HG03460 (cell line): ENCODE data around the gene PRKCZ.

ENCODE experiments used
- ATAC-seq: cut with Tn5 transposase; IDR thresholded peaks from one replicate; pipeline ENCODE4 v1.9.1; 2021; ENCODE audit not compliant: unreplicated experiment

Gene PRKCZ

DNA sequence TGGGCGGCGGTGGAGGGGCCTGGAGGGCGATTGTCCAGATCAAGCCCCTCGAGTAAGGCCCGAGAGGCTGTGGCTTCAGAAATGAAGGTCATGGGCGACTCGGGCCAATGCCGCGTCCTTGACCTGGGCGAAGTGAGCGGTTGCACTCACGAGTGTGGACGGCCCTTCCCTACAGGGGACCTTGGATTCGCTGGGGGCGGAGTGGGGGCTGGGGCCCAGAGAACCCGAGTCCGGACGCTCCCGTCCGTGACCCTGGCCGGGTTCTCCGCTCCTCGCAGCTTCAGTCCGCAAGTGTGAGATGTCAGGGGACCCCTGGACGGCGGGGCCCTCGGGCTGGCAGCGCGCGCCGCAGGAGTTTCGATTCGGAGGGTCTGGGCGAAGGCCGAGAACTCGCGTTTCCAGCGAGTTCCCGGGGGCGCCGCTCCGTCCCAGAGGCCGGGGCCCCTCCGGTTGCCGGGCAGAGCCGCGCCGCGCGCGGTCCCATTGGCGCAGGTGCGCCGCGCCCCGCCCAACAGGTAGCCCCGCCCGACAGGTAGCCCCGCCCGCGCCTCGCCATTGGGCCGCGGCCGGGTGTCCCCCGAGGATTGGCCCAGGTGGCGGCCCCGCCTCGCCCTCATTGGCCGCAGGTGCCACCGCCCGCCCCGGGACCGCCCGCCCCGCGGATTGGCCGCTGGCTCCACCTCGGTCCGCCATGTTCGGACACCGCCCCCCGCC, at the start of gene PRKCZ:
Gene PRKCZ, plus strand, starts transcription at position 694 of the 714 bp plus-strand sequence. CDS start 220 bp downstream, outside the sequence.
- ATAC-seq, result no peak

DNA sequence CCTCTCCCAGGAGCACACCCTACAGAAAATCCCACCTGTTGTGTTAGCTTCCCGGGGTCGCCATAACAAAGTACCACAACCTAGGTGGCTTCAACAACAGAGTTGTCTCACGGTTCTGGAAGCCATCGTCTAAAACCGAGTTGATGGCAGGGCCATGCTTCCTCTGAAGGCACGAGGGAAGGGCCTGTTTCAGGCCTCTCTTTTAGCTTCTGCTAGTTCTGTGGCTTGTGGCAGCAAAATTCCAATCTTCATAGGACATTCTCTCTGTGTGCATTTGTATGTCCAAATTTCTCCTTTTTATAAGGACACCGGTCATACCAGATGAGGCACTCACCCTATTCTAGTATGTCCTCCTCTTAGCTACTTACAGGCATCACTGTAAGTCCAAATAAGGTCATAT, 49.8 kb upstream of the PRKCZ start:
- ATAC-seq, result no peak

DNA sequence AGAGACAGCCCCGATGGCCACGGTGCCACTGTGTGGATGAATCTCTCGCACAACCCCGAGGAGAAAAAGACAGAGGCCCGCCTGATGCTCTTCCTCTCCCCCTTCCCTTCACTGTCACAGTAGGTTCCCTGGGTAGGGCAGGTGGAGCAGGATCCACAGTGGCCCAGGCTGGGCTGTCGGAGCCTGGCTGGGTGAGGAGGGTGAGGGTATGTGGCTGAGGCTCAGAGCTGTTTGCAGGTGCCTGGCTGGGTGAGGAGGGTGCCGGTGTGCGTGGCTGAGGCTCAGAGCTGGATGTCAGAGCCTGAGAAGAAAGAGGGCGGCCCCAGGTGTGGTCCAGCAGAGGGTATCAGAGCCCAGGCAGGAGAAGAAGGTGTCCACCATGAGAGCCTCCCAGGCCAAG, 49.4 kb upstream of the PRKCZ start:
- no peak for ATAC-seq

DNA sequence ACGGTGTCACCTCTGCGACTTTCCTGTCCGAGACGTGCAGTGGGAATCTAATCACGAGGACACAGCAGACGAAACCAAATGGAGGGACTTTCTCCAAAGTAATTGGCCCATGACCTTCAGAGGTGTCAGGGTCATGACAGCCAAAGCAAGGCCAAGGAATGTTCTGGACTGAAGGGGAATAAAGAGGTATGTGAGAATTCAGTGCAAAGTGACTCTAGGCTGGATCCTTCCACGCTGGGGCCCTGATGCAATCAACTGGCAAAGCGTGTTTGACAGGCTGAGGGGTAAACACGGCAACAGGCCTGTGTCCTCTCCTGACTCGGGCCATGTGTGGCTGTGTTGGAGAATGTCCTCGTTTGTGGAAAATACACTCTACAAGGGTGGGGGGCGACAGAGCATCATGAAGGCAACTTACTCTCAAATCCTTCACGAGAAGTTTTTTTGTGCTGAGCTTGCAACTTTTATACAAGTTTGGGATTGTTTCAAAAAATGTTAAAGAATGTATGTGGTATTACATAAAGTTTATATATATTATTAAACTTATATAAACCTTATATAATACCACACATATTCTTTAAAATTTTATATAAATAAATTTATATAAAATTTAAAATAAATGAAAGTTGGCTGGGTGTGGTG, 48.3 kb upstream of the PRKCZ start:
- no peak for ATAC-seq

DNA sequence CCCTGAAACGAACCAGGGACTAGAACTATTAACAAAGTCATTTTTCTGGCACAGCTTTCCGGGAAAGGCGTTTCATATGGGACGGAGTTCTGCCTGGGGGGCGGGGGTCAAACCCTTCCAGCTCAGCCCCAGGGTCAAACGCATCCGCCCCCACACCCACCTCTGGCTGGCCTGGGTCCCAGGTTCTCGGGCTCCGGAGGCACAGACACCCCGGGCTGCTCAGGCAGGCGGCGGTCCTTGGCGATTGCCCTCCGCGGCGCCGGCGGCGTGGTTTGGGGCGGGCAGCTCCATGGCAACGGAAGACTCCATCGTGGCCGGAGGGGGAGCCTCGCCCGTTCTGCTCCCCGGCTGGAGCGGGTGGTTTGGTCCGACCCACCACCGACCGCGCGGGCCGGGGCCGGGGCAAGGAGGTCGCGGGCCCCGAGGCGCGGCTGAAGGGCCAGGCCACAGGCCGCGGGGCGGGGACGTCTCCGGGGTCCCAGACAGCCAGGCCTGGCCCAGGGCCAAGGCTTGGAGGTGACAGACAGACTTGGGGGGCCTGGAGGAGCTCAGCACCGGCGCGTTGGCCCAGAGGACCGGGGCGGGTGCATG, 46.6 kb upstream of the PRKCZ start, which contains the start of gene CFAP74:
Gene CFAP74, minus strand, starts transcription at position 246 of the 591 bp plus-strand sequence. CDS start 12,830 bp downstream, outside the sequence.
- no peak for ATAC-seq

DNA sequence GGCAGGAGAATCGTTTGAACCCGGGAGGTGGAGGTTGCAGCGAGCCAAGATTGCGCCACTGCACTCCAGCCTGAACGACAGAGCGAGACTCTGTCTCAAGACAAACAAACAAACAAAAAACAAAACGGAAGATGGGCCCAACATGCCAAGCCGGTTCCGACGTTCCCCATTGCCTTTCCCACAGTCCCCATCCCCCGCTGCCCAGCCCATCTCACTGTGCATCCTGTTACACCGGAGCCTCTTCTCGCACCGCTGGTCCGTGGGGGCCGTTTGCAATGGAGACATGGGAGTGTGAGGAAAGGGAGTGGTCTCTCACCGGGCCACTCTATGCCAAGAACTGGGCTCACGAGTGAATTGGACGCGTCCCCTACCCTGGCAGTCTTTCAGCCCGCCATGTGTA, 45.4 kb upstream of the PRKCZ start:
- no peak for ATAC-seq

DNA sequence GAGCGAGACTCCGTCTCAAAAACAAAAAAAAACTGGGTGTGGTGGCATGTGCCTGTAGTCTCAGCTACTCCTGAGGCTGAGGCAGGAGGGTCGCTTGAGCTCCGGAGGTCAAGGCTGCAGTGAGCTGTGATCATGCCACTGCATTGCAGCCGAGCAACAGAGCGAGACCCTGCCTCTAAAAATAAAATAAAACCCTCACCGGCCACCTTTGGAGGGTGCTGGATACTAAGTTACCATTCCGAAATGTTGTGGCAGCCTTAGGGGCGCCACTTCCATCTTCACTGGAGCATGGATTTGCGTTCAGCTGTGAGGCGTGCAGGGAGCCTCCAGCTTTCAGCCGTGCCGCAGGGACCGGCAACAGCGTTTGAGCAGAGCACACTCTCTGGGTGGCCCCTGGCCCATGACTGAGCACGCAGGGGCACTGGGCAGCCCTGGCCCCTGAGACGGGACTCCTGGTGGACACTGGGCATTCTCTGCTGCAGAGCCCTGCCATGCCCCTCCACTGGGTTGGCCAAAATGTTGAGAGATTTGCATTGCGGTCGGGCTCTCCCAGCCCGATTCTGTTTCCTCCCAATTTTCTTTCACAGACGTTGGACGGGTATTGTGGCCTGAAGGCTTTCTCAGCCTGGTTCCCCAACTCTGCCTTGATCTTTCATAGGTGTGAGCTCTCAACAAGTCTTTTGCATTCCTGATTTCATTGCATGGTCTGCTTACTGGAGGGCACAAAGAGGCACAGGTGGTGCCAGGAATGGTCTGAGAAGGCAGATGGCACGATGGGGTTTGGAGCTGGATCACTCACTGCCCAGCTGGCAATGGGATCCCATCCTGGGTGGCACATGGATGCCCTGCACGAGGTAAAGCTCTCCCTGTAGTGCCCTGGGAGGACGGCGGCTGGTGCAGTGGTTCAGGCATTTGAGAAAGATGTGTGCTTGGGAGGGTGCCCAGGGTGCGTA, 40.8 kb upstream of the PRKCZ start:
- no peak for ATAC-seq

DNA sequence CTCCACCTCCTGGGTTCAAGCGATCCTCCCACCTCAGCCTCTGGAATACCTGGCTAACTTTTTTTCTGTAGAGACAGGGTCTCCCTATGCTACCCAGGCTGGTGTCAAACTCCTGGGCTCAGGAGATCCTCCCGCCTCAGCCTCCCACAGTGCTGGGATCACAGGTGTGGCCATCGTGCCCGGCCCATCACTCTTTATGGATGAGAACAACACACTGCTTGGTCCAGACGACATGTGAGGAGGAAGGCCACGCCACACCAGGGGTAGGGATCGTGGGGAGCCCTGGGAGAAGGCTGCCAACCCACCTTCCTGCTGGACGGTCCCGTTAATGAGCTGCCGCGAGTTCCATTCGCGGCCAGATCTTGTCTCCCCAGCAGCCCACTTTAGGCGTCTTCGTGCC, 36.0 kb upstream of the PRKCZ start:
- no peak for ATAC-seq

DNA sequence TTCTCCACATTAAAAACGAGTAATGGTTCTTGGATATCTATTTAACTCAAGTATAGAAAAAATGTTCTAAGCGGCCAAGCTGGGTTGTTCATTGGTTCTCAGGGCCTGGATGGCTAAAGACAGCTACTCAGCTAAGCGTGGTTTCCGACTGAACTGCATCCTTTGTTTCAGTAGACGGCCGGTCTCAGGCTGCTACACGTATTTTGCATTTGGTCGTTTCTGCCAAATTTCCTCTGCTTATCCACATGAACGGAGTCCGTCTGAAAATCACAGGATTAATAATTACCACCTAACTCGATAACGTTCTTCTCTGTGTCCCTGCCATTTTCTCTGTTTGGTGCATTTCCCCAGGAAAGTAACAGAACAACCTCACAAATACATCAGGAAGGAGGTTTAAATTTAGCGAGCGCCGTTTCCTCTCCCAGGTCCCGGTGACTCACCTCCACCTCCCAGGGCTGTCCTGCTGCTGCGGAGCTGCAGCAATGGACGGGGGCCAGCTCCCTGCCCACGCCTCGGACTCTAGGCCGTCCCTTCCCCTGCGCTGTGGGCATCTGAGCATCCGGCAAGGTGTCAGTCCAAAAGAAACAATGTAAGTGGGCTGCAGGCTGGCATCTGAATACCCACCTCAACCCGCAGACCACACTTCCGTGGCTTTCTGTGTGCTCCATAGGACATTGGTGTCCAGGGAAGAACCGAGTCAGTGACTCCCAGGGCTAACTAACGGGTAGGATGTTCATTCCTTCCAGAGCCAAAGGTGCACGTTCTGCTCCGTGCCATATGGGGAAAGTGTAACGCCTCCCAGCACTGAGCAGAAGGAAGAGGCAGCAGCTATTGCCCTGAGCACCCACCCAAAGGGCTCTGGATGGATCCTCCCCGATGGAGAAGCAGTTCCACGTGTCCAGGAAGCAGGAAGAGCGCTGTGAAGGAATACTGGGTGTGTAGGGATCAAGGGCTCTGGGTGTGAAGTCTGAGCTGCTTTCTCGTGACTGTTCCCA, 35.2 kb upstream of the PRKCZ start:
- ATAC-seq, result no peak

DNA sequence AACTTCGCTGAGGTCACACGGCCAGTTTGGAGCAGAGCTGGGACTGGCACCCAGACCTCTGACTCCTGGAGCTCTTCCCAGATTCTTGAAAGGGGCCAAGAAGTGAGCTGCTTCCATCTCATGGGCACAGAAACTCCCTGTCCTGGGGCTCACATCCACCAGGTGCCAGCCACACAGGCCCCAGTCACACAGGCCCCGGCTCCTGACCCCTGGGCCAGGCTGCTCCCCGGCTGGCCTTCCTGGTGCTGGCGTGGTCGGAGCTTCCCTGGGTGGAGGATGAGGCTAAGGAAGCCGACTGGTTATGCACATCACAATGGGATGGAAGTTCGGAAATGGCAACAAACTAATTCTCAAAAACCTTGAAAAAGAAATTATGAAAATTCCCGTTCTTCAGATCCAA, 34.1 kb upstream of the PRKCZ start:
- no peak for ATAC-seq

DNA sequence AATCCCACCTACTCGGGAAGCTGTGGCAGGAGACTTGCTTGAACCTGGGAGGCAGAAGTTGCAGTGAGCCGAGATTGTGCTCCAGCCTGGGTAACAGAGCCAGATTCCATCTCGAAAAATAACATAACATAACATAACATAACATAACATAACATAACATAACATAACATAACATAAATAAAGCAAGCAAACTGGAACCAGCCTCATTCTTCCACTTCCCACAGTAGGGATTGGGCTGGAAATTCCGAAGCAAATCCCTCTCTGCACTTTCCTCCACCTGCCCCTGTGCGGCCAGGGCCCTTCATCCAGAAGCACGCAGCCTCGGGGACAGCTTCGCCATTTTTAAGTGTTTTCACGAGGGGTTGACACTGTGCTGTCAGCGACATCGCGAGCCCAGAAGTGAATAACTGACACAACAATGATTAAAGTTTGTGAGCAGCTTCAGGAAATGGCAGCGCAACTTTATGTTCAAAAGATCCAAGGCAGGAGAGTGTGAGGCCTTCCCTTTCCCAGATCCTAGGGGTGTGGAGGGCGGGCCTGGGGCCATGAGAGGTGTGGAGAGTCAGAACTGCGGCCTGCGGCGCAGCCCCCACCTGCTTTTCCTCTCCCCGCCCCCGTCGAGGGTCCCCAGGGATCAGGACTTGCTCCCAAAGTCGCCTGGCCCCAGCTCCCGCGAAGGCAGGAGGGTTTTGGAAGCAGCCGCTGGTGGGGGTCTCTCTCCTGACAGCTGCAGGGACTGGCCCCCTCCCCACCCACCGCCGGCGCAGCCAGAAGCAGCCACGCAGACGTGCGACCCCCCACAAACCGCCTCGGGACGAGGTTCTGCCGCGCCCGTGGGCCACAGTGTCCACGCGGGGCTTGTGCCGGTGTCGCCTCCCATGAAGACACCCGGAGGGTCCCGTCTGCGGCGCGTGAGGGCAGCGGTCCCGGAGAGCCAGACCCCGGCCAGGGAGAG, 31.7 kb upstream of the PRKCZ start:
- ATAC-seq, result no peak

DNA sequence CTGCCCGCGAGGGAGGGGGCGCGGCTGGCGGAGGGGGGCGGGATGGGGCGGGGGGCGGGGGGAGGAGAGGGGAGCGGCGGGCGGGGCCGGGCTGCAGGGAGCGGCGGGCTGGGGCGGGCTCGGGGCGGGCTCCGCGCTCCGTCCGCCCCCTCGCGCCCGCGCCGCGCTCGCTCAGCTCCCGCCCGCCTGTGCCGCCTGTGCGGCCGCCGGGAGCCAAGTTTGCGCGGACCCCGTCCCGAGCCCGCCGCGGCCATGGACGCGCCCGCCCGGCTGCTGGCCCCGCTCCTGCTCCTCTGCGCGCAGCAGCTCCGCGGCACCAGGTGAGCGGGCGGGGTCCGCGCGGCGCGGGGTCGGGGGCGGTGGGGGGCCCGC, 31.1 kb upstream of the PRKCZ start, which contains the start of gene GABRD:
Gene GABRD, plus strand, starts transcription at position 174 of the 372 bp plus-strand sequence. Its CDS starts 79 bp downstream, at position 253.
- no peak for ATAC-seq

DNA sequence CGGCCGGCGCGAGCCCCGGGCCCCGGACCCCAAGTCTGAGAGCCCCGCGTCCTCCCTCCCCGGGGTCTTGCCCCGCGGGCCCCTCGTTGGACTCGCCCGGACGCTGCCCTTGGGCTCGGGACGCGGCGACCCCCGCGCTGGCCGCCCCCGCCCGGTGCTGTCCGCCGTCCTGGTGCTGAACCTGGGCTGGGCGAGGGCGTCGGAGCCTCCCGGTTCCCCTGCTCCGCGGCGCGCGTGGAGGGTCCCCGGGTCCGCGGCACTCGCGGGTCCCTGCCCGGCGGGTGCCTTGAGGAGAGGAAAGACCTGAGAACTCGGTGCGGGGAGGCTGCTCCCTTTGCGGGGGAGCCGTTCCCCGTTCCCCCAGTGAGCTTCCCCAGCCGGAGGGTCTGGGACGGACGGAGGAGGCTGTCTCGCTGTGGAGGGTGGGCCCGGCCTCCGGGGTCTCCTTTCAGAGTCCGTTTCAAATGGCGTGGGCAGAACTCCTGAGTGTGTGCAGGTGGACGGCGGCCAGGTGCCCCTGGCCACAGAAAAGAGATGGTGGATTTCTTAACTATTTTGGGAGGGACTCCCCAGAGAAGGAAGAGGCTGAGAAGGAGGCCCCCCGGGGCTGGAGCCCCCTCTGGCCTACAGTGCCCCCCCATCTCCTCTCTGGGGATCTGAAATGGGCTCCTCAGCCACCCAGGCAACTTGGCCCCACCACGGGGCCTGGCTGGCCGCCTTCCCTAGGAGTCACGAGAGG, 30.5 kb upstream of the PRKCZ start:
- ATAC-seq, result no peak

DNA sequence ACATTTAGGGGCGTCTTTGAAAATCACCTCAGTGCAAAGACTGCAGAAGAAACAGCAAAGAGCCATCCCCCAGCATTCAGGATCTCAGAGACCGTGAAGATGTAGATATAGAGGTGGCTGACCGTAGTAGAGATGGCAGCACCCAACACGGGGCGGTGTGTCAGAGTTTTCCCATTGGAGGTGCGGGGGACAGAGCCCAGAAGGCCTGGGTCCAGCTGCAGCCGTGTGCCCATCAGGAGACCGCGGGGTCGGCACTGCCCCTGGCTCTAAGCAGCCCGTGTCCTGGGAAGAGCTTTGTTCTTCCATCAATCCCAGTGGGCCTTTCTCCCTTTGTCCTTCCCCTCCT, 29.9 kb upstream of the PRKCZ start:
- ATAC-seq, result no peak

DNA sequence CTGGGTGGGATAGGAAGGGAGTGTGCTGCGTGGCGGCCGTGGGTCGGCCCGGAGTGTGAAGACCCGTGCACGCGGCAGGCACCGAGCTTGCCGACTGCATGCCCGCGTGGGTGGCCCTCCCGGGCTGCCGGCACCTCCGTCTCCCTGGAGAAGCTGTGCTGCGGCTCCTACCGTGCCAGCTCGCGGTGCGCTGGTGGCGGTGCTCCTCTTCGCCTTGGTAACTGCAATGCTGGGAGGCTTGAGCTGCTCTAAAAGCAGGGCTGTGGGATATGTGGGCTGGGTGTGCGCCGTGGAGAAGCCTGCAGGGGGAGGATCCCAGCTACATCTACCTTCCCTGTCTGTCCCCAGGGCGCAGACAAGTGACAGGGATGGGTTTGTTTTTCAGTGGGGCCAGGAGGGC, 28.7 kb upstream of the PRKCZ start:
- no peak for ATAC-seq

DNA sequence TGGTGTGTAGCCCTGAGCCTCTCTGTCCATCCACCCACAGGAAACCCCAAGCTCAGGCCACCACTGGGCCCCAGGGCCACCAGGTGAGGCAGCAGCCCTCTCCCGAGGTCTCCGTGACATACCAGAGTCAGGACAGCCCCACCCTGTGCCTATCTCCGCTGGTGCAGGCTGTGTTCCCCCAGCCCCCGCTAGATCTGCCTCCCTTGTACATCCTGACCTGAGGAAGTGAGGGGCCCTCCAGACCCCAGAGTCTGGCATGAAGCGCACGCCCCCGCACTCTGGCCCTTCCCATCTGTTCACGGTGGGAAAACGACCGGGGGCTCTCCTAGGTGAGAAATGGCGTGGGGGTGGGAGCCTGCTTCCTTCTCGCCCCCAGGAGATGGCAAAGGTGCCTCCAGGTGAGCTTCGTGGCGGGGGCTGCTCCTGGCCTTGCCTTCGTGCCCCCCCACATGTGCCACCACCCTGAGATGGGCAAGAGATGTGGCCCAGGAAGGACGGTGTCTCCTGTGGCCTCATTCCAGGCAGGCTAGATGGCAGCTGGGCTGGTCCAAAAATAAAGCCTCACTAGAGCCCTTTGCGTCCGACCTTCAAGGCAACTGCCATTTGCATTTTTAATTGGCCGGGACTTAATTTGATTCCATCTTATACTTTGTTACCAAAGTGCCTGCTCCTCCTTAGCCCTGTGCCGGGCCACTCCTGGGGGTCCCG, 28.0 kb upstream of the PRKCZ start:
- no peak for ATAC-seq

DNA sequence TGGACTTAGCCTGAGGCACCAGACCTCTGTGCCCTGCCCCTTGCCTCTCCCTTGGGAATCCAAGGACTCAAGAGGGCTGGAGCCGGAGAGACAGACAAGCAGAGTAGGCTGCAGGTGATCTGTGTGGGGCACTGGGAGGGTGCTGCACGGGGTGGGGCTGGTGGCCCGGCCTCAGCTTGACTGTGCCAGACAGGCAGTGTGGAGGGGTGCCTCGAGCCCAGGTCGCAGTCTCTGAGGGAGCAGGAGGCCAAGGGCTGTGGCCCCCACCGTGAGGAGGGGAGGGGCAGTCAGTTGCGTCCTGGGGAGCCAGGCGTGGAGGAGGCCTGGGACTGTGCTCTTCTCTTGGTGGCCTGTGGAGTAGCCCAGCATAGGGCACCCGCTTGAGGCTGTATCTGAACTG, 27.0 kb upstream of the PRKCZ start:
- no peak for ATAC-seq

DNA sequence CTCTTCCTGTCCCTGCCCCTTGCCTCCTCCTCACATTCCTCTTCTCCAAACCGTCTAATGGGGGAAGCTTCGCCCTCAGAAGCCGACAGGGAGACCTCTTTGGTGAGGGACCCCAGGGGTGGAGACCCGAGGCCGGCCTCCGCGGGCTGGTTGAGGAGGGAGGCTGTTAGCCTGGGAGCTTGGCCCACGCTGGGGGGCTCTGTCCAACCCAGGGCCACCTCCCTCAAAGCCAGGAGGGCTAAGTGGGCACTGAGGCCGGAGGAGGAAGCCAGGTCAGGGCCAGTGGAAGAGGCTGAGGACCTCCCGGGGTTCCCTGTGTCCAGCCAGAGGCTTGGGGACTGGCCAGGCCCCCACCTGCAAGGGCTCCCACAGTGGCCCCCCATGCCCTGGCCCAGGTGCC, 25.8 kb upstream of the PRKCZ start:
- ATAC-seq, result no peak
